Tibial artery (tissue), 4 donors: Measurements from ENCODE around the gene ZFAND2B.

ENCODE experiments used
- DNase-seq, 2 donors: peaks; one replicate each; pipeline ENCODE4 v3.0.0-alpha.2; 2019
- H3K27ac ChIP-seq, 2 donors: fragments of 200-600 bp; sonication (generic) in 1 of 2; 1 replicate in 1 of 2; 2 replicates in 1 of 2; pipeline ENCODE4 v1.5.1; 2018 to 2019; ENCODE audit warnings: mild to moderate bottlenecking in 1 of 2
- H3K27me3 ChIP-seq, 2 donors: fragments of 200-600 bp; sonication (generic) in 1 of 2; one replicate each; pipeline versions ENCODE4 v1.5.1 to v1.6.0; 2016 to 2019
- H3K36me3 ChIP-seq, 3 donors: fragments of 200-600 bp; sonication (generic) in 2 of 3; one replicate each; pipeline ENCODE4 v1.5.1; 2016 to 2019; ENCODE audit warnings: mild to moderate bottlenecking in 2 of 3
- H3K4me1 ChIP-seq, 4 donors: fragments of 200-600 bp; sonication (generic) in 2 of 4; 1 replicate in 3 of 4; 2 replicates in 1 of 4; pipeline ENCODE4 v1.5.1; 2016 to 2019
- H3K4me3 ChIP-seq, 2 donors: fragments of 200-600 bp; sonication (generic) in 1 of 2; 1 replicate in 1 of 2; 2 replicates in 1 of 2; pipeline ENCODE4 v1.5.1; 2018 to 2019; ENCODE audit warnings: mild to moderate bottlenecking in 2 of 2
- H3K9me3 ChIP-seq, 3 donors: fragments of 200-600 bp; sonication (generic) in 1 of 3; one replicate each; pipeline ENCODE4 v1.5.1; 2016 to 2019
- intact Hi-C: fragments of 100-400 bp; cut with DNase I; formaldehyde crosslinking; loops from one replicate; pipeline ENCODE4 v1.15.0; 2023; ENCODE audit warnings: low total_unique reads
- TF ChIP-seq, protein P1 (sequence below), 2 experiments: fragments of 200-600 bp in 1 of 2; fragments of 450-650 bp in 1 of 2; IDR thresholded peaks; one replicate each; pipeline ENCODE4 v1.5.1; 2017 to 2019; ENCODE audit warnings: antibody characterized with exemption in 2 of 2, mild to moderate bottlenecking in 1 of 2, moderate library complexity in 1 of 2

The ZFAND2B gene

GRCh38 chr2:219176818-219177551 lies 29.6 kb upstream of the ZFAND2B start, which contains the start of gene CNPPD1:
Gene CNPPD1 (minus strand): TSS chr2:219176925. CDS start chr2:219176828, 97 bp downstream.
- peaks cover 48 to 61% (median 60%) of the 10 kb centered on the region in 3 donors for H3K36me3 ChIP-seq
- intact Hi-C loops: loop anchor here (5.0 to 10.0 kb wide), 2 partner anchors 40 to 208 kb away; partner anchors contain the start of genes ABCB6 and DNPEP
- H3K27ac ChIP-seq: peak within 1 kb of the TSS; percentile 98
- DNase-seq: peak; percentile 89 to 95
- peaks cover 4 to 36% (median 33%) of the 10 kb centered on the region in 4 donors for H3K4me1 ChIP-seq
- no peaks in the 10 kb centered on the region for H3K9me3 ChIP-seq
- TF ChIP-seq, protein P1, sequence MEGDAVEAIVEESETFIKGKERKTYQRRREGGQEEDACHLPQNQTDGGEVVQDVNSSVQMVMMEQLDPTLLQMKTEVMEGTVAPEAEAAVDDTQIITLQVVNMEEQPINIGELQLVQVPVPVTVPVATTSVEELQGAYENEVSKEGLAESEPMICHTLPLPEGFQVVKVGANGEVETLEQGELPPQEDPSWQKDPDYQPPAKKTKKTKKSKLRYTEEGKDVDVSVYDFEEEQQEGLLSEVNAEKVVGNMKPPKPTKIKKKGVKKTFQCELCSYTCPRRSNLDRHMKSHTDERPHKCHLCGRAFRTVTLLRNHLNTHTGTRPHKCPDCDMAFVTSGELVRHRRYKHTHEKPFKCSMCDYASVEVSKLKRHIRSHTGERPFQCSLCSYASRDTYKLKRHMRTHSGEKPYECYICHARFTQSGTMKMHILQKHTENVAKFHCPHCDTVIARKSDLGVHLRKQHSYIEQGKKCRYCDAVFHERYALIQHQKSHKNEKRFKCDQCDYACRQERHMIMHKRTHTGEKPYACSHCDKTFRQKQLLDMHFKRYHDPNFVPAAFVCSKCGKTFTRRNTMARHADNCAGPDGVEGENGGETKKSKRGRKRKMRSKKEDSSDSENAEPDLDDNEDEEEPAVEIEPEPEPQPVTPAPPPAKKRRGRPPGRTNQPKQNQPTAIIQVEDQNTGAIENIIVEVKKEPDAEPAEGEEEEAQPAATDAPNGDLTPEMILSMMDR (IDR thresholded peaks at IDR 0.05): peak in 1 of 2 experiments; percentile 8
- H3K4me3 ChIP-seq: peak within 1 kb of the TSS; percentile 87 to 90
- no peaks in the 10 kb centered on the region for H3K27me3 ChIP-seq

DNA sequence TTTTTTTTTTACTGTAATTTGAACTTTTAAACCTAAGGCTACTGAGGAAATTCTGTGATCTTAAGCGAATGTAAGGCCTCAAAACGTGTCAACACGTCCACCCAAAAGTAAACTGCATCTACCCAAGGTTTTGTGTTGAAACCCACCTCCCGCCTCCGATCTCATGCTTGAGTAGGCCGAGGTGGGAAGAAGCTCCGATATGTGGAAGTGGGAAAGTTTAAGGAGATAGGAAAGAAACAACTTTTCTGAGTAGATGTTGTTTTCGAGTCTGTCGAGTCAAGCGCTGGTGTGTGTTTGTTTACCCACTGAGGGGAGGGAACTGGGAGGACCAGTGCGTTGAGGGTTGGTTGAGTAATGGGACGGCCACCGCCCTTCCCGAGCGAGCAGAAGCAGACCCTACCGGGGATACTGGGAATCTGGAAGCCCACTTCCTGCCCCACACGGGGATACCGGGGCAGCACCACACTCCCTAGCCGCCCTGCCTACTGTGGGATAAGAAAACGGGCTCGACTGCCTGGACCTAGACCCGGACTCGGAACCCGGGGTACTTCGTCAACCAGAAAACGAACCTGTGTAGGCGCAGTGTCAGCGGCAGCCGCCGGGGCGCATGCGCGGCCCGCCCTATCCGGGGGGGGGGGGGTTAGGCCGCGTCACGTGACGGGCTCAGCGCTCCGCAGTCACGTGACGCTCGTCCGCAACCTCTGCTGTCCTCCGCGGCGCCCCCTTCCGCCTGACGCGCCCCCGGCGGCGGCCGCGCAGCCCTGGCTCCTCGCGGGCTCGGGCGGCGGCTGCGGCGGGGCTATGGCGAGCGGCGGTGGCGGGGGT lies 28.8 kb upstream of the ZFAND2B start, which contains the start of gene RETREG2:
RETREG2 (plus strand) TSS at position 724 of the 825 bp plus-strand sequence; CDS start at position 802, 78 bp downstream.
- peak within 1 kb of the TSS; percentile 98 for H3K27ac ChIP-seq
- H3K4me3 ChIP-seq: peak within 1 kb of the TSS; percentile 87 to 90
- TF ChIP-seq, protein P1 (IDR thresholded peaks at IDR 0.05): peak; percentile 22 to 53
- DNase-seq: peak; percentile 94
- intact Hi-C loops: loop anchor here (5.0 to 10.0 kb wide), 2 partner anchors 40 to 207 kb away; partner anchors contain the start of genes ABCB6 and DNPEP
- H3K27me3 ChIP-seq: no peaks in the 10 kb centered on the region
- no peaks in the 10 kb centered on the region for H3K9me3 ChIP-seq
- H3K4me1 ChIP-seq: peaks cover 4 to 36% (median 33%) of the 10 kb centered on the region in 4 donors
- H3K36me3 ChIP-seq: peaks cover 53 to 61% (median 60%) of the 10 kb centered on the region in 3 donors

DNA sequence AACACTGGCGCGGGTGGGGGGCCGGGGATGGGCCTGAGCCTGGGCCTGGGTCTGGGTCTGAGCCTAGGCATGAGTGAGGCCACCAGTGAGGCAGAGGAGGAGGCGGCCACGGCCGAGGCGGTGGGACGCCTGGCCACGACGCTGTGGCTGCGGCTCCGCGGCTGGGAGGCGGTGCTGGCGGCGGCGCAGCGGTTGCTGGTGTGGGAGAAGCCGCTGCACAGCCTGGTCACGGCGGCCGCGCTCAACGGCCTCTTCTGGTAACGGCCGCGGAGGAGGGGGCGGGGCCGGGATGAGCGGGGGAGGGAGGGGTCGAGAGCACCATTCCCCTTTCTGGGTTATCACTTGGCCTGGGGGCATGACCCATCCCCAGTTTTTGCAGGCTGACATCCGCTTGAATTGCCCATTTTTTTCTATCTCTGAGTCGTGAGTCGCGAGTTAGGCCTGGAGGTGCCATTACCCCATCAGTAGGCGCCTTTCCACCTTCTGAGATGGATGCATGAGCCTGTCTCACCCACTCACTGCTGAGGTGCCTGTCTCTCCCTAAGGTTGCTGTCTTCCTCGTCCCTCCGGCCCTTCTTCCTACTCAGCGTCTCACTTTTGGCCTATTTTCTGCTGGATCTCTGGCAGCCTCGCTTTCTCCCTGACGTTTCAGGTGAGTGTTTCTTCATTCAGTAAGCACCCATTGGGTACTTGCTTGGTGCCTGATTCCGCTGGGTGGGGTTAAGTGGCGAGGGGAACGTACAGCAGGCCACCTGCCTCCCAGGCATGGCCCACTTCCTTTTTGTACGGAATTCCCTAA lies 28.0 kb upstream of the ZFAND2B start:
- TF ChIP-seq, protein P1 (IDR thresholded peaks at IDR 0.05): peak in 1 of 2 experiments; percentile 1
- Histone ChIP-seq H3K9me3 (no peaks in the 10 kb centered on the region), H3K4me1 (peaks cover 4 to 36% (median 33%) of the 10 kb centered on the region in 4 donors), H3K36me3 (peaks cover 53 to 61% (median 60%) of the 10 kb centered on the region in 3 donors), H3K4me3 (peak overlapping the region; percentile 87 to 90), H3K27me3 (no peaks in the 10 kb centered on the region), H3K27ac (peak overlapping the region; percentile 98)
- intact Hi-C loops: loop anchor here (5.0 to 10.0 kb wide), 2 partner anchors 39 to 206 kb away; partner anchors contain the start of genes ABCB6 and DNPEP
- DNase-seq: peak in 1 of 2 donors; percentile 53

- H3K27ac ChIP-seq: no peak overlapping the region
- H3K4me3 ChIP-seq: no peak overlapping the region
- no peak for DNase-seq
- peaks cover 4 to 29% (median 28%) of the 10 kb centered on the region in 4 donors for H3K4me1 ChIP-seq
- peaks cover 50 to 57% (median 55%) of the 10 kb centered on the region in 3 donors for H3K36me3 ChIP-seq
- intact Hi-C loops: loop anchor here (5.0 to 10.0 kb wide), 2 partner anchors 37 to 205 kb away; partner anchors contain the start of genes ABCB6 and DNPEP
- H3K9me3 ChIP-seq: no peaks in the 10 kb centered on the region
- TF ChIP-seq, protein P1 (IDR thresholded peaks at IDR 0.05): no peak
- H3K27me3 ChIP-seq: no peaks in the 10 kb centered on the region
These were observed 26.7 kb upstream of the ZFAND2B start for GRCh38 chr2:219179601-219180465.
